GM19397 (cell line): ENCODE results near the gene CEP128.

Experiments
- ATAC-seq: cut with Tn5 transposase; IDR thresholded peaks from one replicate; pipeline ENCODE4 v1.9.1; 2021; ENCODE audit warnings: mild to moderate bottlenecking, moderate library complexity; ENCODE audit not compliant: unreplicated experiment

Gene CEP128

DNA sequence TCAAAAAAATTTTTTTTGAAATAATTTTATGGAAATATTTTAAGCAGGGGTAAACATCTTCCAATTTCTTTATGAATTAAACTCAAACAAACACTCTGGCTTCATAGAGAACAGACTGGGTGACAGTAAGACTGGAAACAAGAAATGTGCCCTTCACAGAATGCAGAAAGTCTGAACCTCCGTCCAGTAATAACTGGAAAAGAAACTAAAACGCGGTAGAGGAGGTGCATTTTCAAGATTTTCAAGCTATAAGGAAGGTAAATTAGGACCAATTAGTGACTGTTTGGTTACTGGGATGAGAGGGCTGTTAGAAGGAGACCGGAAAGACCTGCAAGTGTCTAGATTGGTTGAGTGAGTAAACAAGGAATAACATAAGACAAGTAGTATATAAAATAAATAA is 245.7 kb downstream of the CEP128 start:
- ATAC-seq = no peak

DNA sequence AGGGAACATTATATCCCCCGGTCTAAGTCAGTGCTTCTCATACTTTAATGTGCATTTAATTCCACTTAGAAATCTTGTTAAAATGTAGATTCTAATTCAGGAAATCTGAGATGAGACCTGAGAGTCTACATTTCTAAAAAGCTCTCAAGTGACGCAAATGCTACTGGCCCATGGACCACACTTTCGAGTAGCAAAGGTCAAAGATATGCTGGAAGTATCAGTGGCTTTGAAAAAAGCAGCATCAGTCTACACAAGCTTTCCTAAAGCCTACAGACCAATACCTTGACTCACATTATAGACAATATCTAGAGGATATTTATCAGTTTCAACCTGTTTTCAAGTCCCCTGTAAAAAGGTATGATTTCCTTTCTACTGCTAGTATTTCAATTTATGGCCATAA is 248.6 kb downstream of the CEP128 start:
- ATAC-seq = no peak

DNA sequence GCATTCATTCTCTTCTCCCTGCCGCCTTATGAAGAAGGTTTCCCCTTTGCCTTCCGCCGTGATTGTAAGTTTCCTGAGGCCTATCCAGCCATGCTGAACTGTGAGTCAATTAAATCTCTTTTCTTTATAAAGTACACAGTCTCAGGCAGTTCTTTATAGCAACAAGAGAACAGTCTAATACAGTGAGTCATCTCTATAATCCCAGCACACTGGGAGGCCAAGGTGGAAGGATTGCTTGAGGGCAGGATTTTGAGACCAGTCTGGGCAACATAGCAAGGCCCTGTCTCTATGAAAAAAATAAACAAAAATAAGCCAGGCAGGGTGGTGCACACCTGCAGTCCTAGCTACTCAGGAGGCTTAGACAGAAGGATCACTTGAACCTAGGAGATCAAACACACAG is 259.9 kb downstream of the CEP128 start:
- ATAC-seq = no peak

DNA sequence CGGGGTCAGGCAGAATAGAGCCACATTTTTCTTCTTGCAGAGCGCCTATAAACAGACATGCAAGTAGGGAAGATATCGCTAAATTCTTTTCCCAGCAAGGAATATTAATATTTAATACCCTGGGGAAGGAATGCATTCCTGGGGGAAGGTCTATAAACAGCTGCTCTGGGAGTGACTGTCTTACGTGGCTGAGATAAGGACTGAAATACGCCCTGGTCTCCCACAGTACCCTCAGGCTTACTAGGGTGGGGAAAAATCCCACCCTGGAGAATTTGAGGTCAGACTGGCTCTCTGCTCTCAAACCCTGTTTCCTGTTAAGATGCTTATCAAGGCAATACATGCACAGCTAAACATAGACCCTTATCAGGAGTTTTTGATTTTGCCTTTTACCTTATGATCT is 262.3 kb downstream of the CEP128 start:
- no peak for ATAC-seq

DNA sequence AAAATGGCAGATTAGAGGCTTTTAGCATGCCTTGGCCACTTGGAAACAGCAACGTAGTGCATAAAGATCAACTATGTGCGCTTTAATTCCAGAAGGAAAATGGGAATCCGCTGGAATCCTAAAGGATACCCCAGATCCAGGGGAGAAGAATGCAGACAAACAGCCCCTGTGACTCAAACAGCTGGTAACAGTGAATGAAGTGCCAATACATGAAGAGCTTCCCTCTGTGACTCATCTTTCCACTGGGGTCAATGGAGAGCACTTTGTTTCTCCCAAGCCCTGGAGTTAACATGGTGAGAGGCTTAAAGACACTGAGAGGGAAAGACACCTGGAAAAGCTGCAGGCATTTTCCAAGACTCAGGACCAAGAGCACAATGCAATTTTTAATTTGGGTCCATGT is 263.1 kb downstream of the CEP128 start:
- no peak for ATAC-seq

DNA sequence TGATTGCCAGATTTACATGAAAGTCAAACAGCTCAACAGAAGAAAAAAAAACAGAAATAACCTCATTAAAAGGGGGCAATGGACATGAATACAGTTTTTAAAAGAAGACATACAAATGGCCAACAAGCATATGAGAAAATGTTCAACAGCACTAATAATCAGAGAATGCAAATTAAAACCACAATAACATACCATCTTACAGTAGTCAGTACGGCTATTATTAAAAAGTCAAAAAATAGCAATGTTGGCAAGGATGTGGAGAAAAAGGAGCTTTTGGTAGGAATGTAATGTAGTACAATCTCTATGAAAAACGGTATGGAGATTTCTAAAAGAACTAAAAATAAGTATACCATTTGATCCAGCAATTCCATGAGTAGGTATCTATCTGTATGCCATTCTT is 272.1 kb downstream of the CEP128 start:
- ATAC-seq = no peak

DNA sequence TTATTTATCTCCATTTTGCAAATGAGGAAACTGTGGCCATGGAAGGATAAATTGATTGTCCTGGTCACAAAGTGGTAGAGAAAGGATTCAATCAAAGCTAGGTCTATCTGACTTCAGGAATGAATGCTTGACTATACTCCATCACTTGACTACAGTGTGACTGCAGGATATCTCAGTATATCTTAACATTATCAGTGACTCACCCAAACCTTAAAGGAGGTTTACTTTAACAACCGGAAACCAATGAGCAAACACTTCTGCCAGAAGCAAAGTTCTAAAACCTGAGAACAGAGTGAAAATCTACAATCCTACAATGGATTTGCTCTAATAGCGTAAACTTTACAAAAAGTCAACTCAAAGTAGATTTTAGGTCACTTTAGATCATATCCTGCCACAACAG is 277.0 kb downstream of the CEP128 start:
- ATAC-seq = no peak

DNA sequence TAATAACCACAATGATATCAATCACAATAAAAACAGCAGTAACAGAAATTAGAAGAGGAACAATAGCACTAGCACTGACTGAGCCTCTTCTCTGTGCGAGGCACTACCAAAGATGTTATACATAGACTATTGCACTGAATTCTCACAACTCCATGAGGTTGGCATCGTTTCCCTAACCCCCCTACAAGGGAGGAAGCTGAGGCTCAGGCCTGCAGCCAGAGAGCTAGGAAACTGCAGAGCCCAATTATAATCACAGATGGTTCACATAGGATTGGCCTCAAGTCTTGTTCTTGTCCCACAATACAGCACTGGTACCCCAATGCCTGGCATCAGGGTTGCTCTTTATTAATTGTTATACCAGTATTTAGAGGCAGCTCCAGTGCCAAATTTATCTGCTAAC is 278.0 kb downstream of the CEP128 start:
- ATAC-seq = no peak

DNA sequence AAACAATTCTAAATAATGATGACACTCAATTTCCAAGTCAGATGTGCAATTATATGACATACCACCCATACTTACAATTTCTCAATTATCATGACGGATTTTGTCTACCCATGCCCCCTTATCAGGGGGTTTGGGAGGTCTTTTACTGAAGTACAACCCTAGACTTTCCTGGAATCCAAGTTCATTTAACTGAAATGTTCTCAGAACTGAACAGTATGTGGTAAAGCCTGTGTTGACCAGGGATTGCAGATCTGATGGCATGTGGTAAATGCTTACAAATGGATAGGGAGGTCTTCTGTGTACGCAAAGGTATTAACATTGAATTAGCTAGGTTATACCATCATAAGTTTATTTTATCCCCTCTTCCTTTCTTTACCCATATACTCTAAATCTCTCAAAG is 281.8 kb downstream of the CEP128 start:
- ATAC-seq = no peak

DNA sequence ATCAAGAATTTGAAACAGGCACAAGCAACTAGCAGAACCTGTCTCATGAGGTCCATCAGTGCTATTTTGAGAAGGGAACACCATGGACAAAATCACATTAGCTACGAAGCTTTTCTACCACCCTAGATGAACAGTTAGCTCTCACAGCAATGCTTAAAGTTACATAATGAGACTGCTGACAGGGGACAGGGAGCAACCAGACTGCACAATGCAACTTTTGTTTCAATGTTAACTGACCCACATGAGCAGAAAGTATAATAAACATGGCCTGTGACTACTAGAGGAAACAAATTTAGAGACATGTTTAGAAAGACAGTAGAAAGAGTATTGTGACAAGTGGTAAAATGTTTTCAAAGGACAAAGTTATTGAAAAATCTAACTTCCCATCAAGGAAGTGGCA is 282.8 kb downstream of the CEP128 start:
- ATAC-seq = no peak

DNA sequence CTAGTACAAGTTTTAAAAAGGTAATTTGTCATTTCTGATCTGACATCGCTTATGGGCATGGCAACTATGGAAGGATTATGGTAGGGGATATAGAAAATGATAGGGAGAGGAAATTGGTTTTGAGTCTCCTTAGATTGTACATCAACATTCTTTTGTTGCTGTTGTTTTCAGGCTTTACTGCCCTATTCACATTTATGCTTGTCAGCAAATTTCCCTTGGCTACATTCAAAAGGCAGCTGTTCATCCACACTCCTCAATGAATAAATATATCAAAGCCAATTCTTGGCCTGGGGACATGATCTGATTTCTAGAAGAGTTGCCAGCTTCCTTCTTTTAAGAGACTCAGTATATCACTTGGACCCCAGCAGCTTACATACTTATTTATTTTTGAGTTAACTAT is 283.4 kb downstream of the CEP128 start:
- no peak for ATAC-seq

DNA sequence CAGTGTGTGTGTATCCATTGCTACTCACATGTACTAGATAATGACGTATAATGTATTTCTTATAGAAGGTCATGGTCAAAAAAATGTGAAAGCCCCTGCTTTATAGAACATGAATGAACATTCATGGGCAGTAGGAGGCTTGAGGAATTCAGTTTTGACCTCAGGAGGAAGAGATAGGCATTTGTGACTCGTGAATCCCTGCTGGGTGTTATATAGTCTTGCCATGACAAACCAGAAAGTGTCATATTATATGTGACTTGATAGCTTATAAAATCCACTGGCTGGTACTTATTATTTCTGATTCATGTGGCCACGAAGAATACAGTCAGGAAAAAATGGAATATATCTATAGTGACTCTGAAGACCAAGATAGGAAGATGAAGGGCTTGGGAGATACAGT is 287.6 kb downstream of the CEP128 start:
- no peak for ATAC-seq

DNA sequence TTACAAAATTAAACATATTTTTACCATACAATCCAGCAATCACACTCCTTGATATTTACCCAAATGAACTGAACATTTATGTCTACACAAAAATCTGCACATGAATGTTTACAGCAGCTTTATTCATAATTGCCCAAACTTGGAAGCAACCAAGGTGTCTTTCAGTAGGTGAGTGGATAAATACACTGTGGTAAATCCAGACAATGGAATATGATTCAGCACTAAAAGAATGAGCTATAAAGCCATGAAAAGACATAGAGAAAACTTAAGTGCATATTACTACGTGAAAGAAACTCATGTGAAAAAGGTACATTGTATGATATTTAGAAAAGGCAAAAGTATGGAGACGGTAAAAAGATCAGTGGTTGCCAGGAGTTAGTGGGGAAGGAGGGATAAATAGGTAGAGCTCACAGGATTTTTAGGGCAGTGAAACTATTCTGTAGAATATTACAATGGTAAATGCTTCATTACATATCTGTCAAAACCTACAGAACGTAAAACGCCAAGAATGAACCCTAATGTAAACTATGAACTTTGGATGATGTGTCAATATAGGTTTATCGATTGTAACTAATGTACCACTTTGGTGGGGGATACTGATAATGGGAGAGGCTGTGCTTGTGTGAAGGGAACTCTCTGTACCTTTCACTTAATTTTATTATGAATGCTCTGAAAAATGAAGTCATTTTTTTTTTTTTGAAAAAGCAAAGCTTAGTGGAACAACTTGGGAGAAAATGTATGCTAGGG is 295.7 kb downstream of the CEP128 start:
- no peak for ATAC-seq

DNA sequence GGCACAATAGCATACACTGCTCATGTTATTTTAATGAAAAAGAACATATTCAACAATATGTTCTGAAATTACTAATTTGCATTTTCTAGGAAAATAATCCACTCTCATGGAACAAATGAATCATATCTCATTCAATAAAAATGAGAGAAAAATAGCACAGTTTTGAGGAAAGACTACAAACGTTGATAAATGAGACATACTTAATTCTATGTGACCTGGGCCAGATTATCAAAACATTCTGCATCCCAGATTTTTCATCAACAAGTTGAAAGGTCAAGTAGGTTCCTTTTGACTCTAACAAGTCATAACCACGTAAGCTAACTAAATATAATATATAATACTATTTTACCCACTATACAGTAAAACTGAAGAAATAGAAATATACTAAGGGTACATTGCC is 296.7 kb downstream of the CEP128 start:
- ATAC-seq = no peak

DNA sequence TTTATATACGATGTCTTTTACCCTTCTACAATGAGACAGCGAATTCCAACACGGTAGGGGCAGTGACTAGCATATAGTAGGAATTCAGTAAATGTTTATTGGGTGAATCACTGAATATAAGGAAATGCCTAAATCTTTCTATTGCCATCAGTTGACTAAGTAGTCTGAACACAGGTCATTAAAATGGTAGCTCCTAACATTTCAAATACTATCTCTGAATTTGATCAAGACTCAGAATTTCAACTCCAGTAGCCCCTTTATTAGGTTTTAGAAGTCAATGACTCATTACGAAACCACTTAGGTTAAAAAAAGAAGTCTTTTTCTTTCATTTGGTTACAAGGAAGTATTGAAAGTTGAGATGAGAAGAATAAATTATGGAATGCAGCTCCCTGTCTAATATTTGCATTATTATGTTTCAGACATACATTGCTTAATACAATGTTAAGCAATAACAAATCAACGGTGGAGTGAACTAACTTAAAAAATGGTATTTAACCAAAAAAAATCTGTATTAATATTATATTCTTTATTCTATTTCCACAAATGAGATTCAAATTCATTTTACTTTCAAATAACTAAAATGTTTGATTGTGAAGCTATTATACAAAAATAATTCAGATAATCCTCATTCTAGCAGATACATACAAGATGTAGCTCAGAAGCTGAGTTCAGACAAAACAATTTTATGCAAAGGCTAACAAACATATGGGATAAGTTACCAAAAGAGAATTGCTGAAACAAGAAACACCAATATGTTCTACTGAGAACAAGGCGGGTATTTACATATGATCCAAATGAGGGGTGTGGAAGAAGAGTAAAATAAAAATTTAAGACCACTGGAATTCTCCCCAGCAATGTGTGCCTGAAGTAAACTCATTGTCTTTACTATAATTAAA is 302.7 kb downstream of the CEP128 start:
- ATAC-seq = no peak

DNA sequence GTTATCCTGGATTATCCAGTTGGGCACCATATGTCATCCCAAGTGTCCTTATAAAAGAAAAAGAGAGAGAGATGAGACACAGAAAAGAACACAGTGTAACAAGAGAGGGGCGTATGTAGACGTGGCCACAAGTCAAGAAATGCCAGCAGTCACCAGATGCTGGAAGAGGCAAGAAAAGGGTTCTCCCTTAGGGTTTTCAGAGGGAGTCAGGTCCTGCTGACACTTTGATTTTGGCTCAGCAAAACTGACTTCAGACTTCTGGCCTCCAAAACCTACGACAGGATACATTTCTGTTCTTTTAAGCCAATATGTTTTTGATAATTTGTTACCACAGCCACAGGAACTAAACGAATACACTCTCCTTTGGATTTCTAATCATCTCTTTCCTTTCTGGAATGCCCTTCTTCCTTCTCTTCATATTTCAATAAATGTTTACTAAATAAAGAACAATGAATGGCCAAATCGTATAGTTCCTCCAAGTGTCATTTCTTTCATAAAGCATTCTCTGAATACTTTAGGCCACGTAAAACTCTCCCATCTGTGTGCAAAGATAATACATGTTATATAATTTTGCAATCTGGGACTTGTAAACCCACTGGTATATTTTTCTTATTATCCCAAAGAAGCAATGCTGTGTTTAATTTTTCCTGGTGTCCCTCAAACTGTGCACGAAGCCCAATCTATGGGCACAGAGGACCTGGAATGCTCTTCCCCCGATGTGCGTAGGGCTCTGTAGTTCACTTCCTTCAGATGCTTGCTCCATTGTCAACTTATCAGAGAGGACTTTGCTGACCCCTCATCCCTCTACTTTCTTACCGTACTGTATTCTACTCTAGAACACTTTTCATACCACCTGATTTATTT is 303.6 kb downstream of the CEP128 start:
- no peak for ATAC-seq

DNA sequence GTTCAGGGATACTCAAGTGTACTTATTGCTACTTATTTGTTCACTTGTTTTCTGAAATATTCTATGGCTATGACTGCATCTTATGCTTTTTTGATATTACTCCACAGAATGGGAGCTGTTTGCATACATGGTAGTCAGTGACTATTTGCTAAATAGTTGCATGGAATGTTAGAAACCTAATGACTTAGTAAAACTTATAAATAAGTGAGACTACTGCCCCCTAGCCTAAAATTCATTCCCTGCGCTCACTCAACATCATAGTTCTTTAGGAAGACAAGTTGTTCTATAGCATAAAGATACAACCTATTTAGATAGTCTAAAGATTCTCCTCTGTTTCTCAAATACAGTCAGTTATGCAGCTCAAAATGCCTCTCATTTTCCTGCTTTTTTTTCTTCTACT is 305.5 kb downstream of the CEP128 start:
- no peak for ATAC-seq

DNA sequence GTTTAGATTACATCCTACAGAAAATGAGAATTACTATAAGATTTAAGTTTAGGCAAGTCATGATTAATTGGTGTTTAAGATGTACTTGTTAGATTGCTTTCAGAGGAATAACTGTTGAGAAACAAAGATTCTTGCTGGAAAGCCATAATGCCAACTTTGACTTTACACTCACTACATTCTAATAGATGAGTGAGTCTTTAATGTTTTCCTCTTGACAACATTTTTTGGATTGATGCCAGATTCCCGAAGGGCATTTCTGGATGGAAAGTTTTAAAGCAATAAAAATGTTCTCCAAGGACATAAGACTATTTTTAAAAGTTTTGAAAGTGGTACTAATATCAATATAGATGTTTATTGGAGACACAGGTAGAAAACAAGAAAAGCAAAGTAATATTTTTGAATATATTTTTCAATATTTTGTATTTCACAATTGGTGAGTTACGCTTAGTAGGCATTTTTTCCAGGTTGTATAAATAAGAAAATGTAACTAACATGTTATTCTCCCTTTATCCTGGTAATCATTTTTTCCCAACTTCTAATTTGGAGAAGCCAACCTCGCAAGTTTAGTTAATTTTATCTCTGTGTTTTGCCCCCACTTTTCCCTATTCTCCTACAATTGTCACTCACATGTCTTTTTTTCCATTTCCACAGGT is 307.3 kb downstream of the CEP128 start:
- no peak for ATAC-seq

DNA sequence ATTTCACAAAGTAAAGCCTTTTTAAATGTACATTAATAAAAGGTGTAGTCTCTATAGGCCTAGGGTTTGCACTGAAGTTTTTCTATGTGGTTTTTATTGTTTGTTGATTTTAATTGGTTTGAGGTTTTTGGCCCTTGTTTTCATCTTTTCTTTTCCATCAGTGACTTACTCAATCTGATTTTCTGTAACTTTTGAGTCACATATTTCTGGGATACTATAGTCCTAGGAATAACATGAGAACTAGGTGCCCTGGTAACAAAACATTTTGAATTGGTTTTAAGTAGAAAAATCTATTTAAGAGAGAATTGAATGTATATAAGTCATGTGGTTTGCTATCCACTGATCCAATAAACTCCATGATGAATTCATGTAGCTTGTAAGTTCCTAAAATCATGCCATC is 311.9 kb downstream of the CEP128 start:
- no peak for ATAC-seq

DNA sequence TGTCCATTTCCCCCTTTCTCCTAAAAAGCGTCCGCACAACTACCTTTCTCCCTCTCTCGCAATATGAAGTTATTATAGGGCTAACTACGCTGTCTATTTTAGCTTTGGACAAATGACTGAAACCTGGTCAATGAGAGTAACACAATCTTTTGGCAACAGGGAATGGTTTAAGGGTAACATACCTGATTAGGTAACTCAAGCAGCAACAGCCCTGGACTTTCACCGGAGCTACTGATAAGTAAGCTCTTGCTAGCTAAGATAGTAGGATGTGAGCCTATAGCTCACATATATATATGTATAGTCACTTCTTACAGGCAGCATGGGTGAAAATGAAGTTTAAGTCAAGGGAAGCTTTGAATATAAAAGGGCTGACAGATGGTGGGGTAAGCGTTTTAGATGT is 313.0 kb downstream of the CEP128 start:
- ATAC-seq = no peak

DNA sequence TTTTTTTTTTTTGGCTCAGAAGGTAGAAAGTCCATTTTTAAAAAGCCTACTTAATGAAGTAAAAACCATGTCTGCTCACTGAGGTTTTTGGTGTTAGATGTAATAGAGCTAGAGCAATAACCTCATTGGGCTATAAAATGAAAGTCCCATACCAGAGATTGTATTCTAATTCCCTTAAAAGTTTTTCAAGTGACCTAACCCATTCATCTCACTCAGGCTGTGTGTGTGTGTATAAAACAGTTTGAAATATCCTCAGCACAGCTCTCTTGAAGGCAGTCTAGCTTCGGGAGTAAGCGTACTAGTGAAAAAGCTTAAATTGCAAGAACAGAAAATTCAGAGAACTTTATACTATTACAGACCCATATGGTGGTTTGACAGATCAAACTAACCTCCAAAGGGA is 313.8 kb downstream of the CEP128 start:
- no peak for ATAC-seq
